WTC11 (cell line): ENCODE results near the gene EEF1A1. TPM values are rescaled to one million over a fixed set of nuclear protein-coding genes. Genes with fewer than 3 reads are reported as not detected.

Experiments
- ATAC-seq: fragments of 200-7000 bp; cut with Tn5 transposase; 2 replicates; pipeline ENCODE4 v1.10.0; 2021; ENCODE audit warnings: mild to moderate bottlenecking, moderate library complexity
- Bru-seq: library from RNA; stranded (reverse); fragments of 400-500 nt; gene quantifications from one replicate; lab custom pipeline; 2021; lab: Mats Ljungman, UMichigan
- CTCF ChIA-PET: fragments of 300-600 bp; sonication (Branson Sonifier 250); formaldehyde crosslinking; loops from one replicate; lab custom pipeline; 2021; ENCODE audit warnings: antibody characterized with exemption; lab: Charles Lee
- POLR2A ChIA-PET: fragments of 350-600 bp; sonication (Branson Sonifier 250); formaldehyde crosslinking; loops from one replicate; lab custom pipeline; 2021; ENCODE audit warnings: antibody characterized with exemption; lab: Charles Lee
- DNase-seq: peaks from one replicate; pipeline ENCODE4 v3.0.0; 2021; ENCODE audit warnings: low spot score
- H3K27ac Mint-ChIP-seq: 2 replicates; pipeline ENCODE4 v1.8.0; 2021; ENCODE audit warnings: mixed read lengths
- H3K27me3 Mint-ChIP-seq: 2 replicates; pipeline ENCODE4 v1.8.0; 2021; ENCODE audit warnings: low read depth, mild to moderate bottlenecking, moderate library complexity, mixed read lengths
- H3K36me3 Mint-ChIP-seq: 2 replicates; pipeline ENCODE4 v1.8.0; 2021; ENCODE audit warnings: mixed read lengths
- H3K4me1 Mint-ChIP-seq: 2 replicates; pipeline ENCODE4 v1.8.0; 2022; ENCODE audit warnings: mixed read lengths
- H3K4me3 Mint-ChIP-seq: 2 replicates; pipeline ENCODE4 v1.8.0; 2021; ENCODE audit warnings: mild to moderate bottlenecking, moderate library complexity, mixed read lengths
- H3K9me3 Mint-ChIP-seq: 2 replicates; pipeline ENCODE4 v1.8.0; 2021; ENCODE audit warnings: mixed read lengths
- FOXJ3 ChIP-seq: sonication (generic); formaldehyde crosslinking; IDR thresholded peaks from 2 replicates; pipeline ENCODE4 v1.9.0; 2021; ENCODE audit warnings: missing genetic modification reagents, mild to moderate bottlenecking, borderline replicate concordance
- GTF2I ChIP-seq: fragments of 250-450 bp; sonication (Bioruptor Pico); conservative IDR thresholded peaks from 2 replicates; pipeline ENCODE4 v1.4.0; 2021; ENCODE audit warnings: mild to moderate bottlenecking
- HMGXB4 ChIP-seq: sonication (generic); formaldehyde crosslinking; IDR thresholded peaks from 2 replicates; pipeline ENCODE4 v1.8.1; 2023; ENCODE audit warnings: mild to moderate bottlenecking, moderate library complexity, missing genetic modification reagents
- MAX ChIP-seq: sonication (generic); formaldehyde crosslinking; IDR thresholded peaks from 2 replicates; pipeline ENCODE4 v1.8.0; 2022; ENCODE audit warnings: mild to moderate bottlenecking, missing genetic modification reagents
- NFYB ChIP-seq: sonication (generic); formaldehyde crosslinking; conservative IDR thresholded peaks from 2 replicates; pipeline ENCODE4 v1.8.0; 2022; ENCODE audit warnings: low read depth, missing genetic modification reagents
- RELA ChIP-seq: sonication (generic); formaldehyde crosslinking; IDR thresholded peaks from 2 replicates; pipeline ENCODE4 v1.8.1; 2022; ENCODE audit warnings: missing genetic modification reagents, mild to moderate bottlenecking, borderline replicate concordance
- ZMAT4 ChIP-seq: fragments of 250-450 bp; sonication (Bioruptor Pico); IDR thresholded peaks from 2 replicates; pipeline ENCODE4 v1.9.0; 2021; ENCODE audit warnings: mild to moderate bottlenecking
- ZNF121 ChIP-seq: sonication (generic); formaldehyde crosslinking; IDR thresholded peaks from 2 replicates; pipeline ENCODE4 v1.8.0; 2023; ENCODE audit warnings: missing genetic modification reagents
- ZNF281 ChIP-seq: sonication (generic); formaldehyde crosslinking; IDR thresholded peaks from 2 replicates; pipeline ENCODE4 v1.8.0; 2023; ENCODE audit warnings: mild to moderate bottlenecking, missing genetic modification reagents
- ZNF317 ChIP-seq: sonication (generic); formaldehyde crosslinking; IDR thresholded peaks from 2 replicates; pipeline ENCODE4 v1.8.1; 2023; ENCODE audit warnings: low read depth, mild to moderate bottlenecking, moderate library complexity, missing genetic modification reagents, borderline replicate concordance
- ZNF671 ChIP-seq: fragments of 250-450 bp; sonication (Bioruptor Pico); IDR thresholded peaks from 2 replicates; pipeline ENCODE4 v1.8.0; 2021; ENCODE audit warnings: mild to moderate bottlenecking
- long read RNA-seq, 3 experiments: library from RNA in 1 of 3; library from capped mRNA in 1 of 3; library from polyadenylated mRNA in 1 of 3; unstranded in 2 of 3; stranded (forward) in 1 of 3; transcript quantifications; one replicate each; pipeline ENCODE4 v2.0.0, GENCODE V29; 2021
- total RNA-seq: library from RNA; stranded (reverse); gene quantifications from 3 replicates; pipeline ENCODE4 v1.2.3, GENCODE V29; 2021
- TF ChIP-seq, protein P1 (sequence below): sonication (generic); formaldehyde crosslinking; IDR thresholded peaks from 2 replicates; pipeline ENCODE4 v1.8.1; 2022; ENCODE audit warnings: mild to moderate bottlenecking, missing genetic modification reagents, moderate library complexity, borderline replicate concordance
- TF ChIP-seq, protein P2 (sequence below): fragments of 250-450 bp; sonication (Bioruptor Pico); IDR thresholded peaks from 2 replicates; pipeline ENCODE4 v1.9.0; 2021; ENCODE audit warnings: mild to moderate bottlenecking, borderline replicate concordance
- TF ChIP-seq, protein P3 (sequence below): sonication (generic); formaldehyde crosslinking; IDR thresholded peaks from 2 replicates; pipeline ENCODE4 v1.8.0; 2022; ENCODE audit warnings: missing genetic modification reagents

The EEF1A1 gene
- total RNA-seq: 11,564 to 13,111 TPM (median 12,917 TPM) in 3 replicates
- Bru-seq, nascent RNA: percentile 100 among the genes with signal in this experiment
- long read RNA-seq, experiment 1, full-length matches to known transcripts: 6,250 of 7,884 reads
- long read RNA-seq, experiment 1, partial matches to known transcripts: 1,381 of 7,884 reads
- long read RNA-seq, experiment 1, other reads (novel, unspliced or antisense): 253 of 7,884 reads
- long read RNA-seq, experiment 2, full-length matches to known transcripts: 12,830 of 17,294 reads
- long read RNA-seq, experiment 2, partial matches to known transcripts: 3,292 of 17,294 reads
- long read RNA-seq, experiment 2, other reads (novel, unspliced or antisense): 1,172 of 17,294 reads
- long read RNA-seq, experiment 3, full-length matches to known transcripts: 17,470 of 19,078 reads
- long read RNA-seq, experiment 3, partial matches to known transcripts: 1,305 of 19,078 reads
- long read RNA-seq, experiment 3, other reads (novel, unspliced or antisense): 303 of 19,078 reads

GRCh38 chr6:73520688-73521350 is at the start of gene EEF1A1:
Gene EEF1A1, minus strand, starts transcription at chr6:73521032. Its CDS starts 1,006 bp downstream, at chr6:73520026.
- peaks cover 52% of the 10 kb centered on the region for H3K36me3 Mint-ChIP-seq
- ChIA-PET CTCF (interaction anchor here (1.1 to 2.9 kb wide), 3 partner anchors 27 to 132 kb away, joined by 5 to 24 read pairs (median 5); partner anchors contain the start of gene SLC17A5), POLR2A (interaction anchor here (0.5 to 3.5 kb wide), 20 partner anchors 11 to 133 kb away, joined by 3 to 33 read pairs (median 4); partner anchors contain the start of genes DDX43, MTO1 and SLC17A5)
- peak within 1 kb of the TSS; percentile 100 for H3K27ac Mint-ChIP-seq
- peak within 1 kb of the TSS; percentile 98 for H3K4me3 Mint-ChIP-seq
- peaks cover 12% of the 10 kb centered on the region for H3K27me3 Mint-ChIP-seq
- no peaks in the 10 kb centered on the region for H3K9me3 Mint-ChIP-seq
- ATAC-seq: peak; percentile 89
- peaks cover 55% of the 10 kb centered on the region for H3K4me1 Mint-ChIP-seq
- DNase-seq: peak; percentile 99
- no peak for TF ChIP-seq GTF2I
- peak; percentile 97 for TF ChIP-seq ZNF281 (CRISPR knock-in tag)
- TF ChIP-seq, protein P1, sequence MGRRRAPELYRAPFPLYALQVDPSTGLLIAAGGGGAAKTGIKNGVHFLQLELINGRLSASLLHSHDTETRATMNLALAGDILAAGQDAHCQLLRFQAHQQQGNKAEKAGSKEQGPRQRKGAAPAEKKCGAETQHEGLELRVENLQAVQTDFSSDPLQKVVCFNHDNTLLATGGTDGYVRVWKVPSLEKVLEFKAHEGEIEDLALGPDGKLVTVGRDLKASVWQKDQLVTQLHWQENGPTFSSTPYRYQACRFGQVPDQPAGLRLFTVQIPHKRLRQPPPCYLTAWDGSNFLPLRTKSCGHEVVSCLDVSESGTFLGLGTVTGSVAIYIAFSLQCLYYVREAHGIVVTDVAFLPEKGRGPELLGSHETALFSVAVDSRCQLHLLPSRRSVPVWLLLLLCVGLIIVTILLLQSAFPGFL (CRISPR knock-in tag): peak; percentile 64; the same call in 1 of the 2 replicates
- TF ChIP-seq NFYB (CRISPR knock-in tag): no peak
- TF ChIP-seq HMGXB4 (CRISPR knock-in tag): peak; percentile 57; the same call in 1 of the 2 replicates
- peak; percentile 79; the same call in 1 of the 2 replicates for TF ChIP-seq MAX (CRISPR knock-in tag)
- TF ChIP-seq RELA: no peak
- TF ChIP-seq ZNF317: 0 out of 2 replicates have a peak, but pooled peaks have one; percentile 5
- no peak for TF ChIP-seq ZNF671 (CRISPR knock-in tag)
- TF ChIP-seq, protein P2, sequence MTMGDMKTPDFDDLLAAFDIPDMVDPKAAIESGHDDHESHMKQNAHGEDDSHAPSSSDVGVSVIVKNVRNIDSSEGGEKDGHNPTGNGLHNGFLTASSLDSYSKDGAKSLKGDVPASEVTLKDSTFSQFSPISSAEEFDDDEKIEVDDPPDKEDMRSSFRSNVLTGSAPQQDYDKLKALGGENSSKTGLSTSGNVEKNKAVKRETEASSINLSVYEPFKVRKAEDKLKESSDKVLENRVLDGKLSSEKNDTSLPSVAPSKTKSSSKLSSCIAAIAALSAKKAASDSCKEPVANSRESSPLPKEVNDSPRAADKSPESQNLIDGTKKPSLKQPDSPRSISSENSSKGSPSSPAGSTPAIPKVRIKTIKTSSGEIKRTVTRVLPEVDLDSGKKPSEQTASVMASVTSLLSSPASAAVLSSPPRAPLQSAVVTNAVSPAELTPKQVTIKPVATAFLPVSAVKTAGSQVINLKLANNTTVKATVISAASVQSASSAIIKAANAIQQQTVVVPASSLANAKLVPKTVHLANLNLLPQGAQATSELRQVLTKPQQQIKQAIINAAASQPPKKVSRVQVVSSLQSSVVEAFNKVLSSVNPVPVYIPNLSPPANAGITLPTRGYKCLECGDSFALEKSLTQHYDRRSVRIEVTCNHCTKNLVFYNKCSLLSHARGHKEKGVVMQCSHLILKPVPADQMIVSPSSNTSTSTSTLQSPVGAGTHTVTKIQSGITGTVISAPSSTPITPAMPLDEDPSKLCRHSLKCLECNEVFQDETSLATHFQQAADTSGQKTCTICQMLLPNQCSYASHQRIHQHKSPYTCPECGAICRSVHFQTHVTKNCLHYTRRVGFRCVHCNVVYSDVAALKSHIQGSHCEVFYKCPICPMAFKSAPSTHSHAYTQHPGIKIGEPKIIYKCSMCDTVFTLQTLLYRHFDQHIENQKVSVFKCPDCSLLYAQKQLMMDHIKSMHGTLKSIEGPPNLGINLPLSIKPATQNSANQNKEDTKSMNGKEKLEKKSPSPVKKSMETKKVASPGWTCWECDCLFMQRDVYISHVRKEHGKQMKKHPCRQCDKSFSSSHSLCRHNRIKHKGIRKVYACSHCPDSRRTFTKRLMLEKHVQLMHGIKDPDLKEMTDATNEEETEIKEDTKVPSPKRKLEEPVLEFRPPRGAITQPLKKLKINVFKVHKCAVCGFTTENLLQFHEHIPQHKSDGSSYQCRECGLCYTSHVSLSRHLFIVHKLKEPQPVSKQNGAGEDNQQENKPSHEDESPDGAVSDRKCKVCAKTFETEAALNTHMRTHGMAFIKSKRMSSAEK (CRISPR knock-in tag): peak; percentile 73; the same call in 1 of the 2 replicates
- TF ChIP-seq, protein P3, sequence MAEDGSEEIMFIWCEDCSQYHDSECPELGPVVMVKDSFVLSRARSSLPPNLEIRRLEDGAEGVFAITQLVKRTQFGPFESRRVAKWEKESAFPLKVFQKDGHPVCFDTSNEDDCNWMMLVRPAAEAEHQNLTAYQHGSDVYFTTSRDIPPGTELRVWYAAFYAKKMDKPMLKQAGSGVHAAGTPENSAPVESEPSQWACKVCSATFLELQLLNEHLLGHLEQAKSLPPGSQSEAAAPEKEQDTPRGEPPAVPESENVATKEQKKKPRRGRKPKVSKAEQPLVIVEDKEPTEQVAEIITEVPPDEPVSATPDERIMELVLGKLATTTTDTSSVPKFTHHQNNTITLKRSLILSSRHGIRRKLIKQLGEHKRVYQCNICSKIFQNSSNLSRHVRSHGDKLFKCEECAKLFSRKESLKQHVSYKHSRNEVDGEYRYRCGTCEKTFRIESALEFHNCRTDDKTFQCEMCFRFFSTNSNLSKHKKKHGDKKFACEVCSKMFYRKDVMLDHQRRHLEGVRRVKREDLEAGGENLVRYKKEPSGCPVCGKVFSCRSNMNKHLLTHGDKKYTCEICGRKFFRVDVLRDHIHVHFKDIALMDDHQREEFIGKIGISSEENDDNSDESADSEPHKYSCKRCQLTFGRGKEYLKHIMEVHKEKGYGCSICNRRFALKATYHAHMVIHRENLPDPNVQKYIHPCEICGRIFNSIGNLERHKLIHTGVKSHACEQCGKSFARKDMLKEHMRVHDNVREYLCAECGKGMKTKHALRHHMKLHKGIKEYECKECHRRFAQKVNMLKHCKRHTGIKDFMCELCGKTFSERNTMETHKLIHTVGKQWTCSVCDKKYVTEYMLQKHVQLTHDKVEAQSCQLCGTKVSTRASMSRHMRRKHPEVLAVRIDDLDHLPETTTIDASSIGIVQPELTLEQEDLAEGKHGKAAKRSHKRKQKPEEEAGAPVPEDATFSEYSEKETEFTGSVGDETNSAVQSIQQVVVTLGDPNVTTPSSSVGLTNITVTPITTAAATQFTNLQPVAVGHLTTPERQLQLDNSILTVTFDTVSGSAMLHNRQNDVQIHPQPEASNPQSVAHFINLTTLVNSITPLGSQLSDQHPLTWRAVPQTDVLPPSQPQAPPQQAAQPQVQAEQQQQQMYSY (CRISPR knock-in tag): 0 out of 2 replicates have a peak, but pooled peaks have one; percentile 34
- TF ChIP-seq ZMAT4 (CRISPR knock-in tag): no peak
- TF ChIP-seq ZNF121 (CRISPR knock-in tag): no peak
- 0 out of 2 replicates have a peak, but pooled peaks have one; percentile 64 for TF ChIP-seq FOXJ3
